Esophagus squamous epithelium (tissue), 4 donors: ENCODE measurements around the gene CCDC51.

Experiments
- CTCF ChIP-seq, 6 experiments: fragments of 450-650 bp in 4 of 6; fragments of 200-600 bp in 2 of 6; sonication (generic) in 2 of 6; IDR thresholded peaks; one replicate each; pipeline ENCODE4 v1.5.1; 2016 to 2019; ENCODE audit warnings: antibody characterized with exemption in 6 of 6, mild to moderate bottlenecking in 4 of 6, moderate library complexity in 4 of 6
- POLR2A ChIP-seq, 4 donors: fragments of 450-650 bp; IDR thresholded peaks; one replicate each; pipeline ENCODE4 v1.6.1; 2017; ENCODE audit warnings: antibody characterized with exemption in 4 of 4, mild to moderate bottlenecking in 4 of 4, moderate library complexity in 3 of 4

- TF ChIP-seq CTCF (IDR thresholded peaks at IDR 0.05) (no peak), POLR2A (IDR thresholded peaks at IDR 0.05) (peak in 1 of 4 donors; percentile 60)
Observed at GRCh38 chr3:48429960-48430707, 9.8 kb downstream of the CCDC51 start, which contains the start of gene PLXNB1.
